Measurements from ENCODE around the gene FLT4. TPM values are rescaled to one million over a fixed set of nuclear protein-coding genes. Genes with fewer than 3 reads are reported as not detected.

FLT4 gene
- polyA plus RNA-seq, 1 donor from 2014 or later = 0.04 TPM

GRCh38 chr5:180599590-180599914 lies 49.8 kb downstream of the FLT4 start:
- H3K27me3 ChIP-seq (ENCODE audit: insufficient read depth, low read depth, low read length) = no peaks in the 10 kb centered on the region
- H3K4me2 ChIP-seq (ENCODE audit: low read length) = no peak overlapping the region
- no peak overlapping the region for H3K4me3 ChIP-seq (ENCODE audit: low read length)
- no peaks in the 10 kb centered on the region for H3K9me3 ChIP-seq (ENCODE audit: low read length)
- TF ChIP-seq SMC3 (conservative IDR thresholded peaks at IDR 0.05; ENCODE audit: poor library complexity) (no peak), EZH2 (IDR thresholded peaks at IDR 0.05; ENCODE audit: borderline replicate concordance, insufficient read depth, low read length, poor library complexity, severe bottlenecking) (no peak), EP300 (conservative IDR thresholded peaks at IDR 0.05; ENCODE audit: poor library complexity, severe bottlenecking) (no peak), RAD21 (conservative IDR thresholded peaks at IDR 0.05) (no peak), MXI1 (conservative IDR thresholded peaks at IDR 0.05; ENCODE audit: poor library complexity, severe bottlenecking) (no peak), TAF1 (IDR thresholded peaks at IDR 0.05; ENCODE audit: low read depth) (no peak), CTCF (IDR thresholded peaks at IDR 0.05; ENCODE audit: poor library complexity, severe bottlenecking) (no peak), POLR2AphosphoS5 (IDR thresholded peaks at IDR 0.05) (no peak)
- TF ChIP-seq, protein P1, sequence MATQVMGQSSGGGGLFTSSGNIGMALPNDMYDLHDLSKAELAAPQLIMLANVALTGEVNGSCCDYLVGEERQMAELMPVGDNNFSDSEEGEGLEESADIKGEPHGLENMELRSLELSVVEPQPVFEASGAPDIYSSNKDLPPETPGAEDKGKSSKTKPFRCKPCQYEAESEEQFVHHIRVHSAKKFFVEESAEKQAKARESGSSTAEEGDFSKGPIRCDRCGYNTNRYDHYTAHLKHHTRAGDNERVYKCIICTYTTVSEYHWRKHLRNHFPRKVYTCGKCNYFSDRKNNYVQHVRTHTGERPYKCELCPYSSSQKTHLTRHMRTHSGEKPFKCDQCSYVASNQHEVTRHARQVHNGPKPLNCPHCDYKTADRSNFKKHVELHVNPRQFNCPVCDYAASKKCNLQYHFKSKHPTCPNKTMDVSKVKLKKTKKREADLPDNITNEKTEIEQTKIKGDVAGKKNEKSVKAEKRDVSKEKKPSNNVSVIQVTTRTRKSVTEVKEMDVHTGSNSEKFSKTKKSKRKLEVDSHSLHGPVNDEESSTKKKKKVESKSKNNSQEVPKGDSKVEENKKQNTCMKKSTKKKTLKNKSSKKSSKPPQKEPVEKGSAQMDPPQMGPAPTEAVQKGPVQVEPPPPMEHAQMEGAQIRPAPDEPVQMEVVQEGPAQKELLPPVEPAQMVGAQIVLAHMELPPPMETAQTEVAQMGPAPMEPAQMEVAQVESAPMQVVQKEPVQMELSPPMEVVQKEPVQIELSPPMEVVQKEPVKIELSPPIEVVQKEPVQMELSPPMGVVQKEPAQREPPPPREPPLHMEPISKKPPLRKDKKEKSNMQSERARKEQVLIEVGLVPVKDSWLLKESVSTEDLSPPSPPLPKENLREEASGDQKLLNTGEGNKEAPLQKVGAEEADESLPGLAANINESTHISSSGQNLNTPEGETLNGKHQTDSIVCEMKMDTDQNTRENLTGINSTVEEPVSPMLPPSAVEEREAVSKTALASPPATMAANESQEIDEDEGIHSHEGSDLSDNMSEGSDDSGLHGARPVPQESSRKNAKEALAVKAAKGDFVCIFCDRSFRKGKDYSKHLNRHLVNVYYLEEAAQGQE (IDR thresholded peaks at IDR 0.05; ENCODE audit: borderline replicate concordance) = no peak
- H3F3A ChIP-seq (ENCODE audit: insufficient read depth, low read length, poor library complexity, severe bottlenecking) = no peaks in the 10 kb centered on the region
- no peaks in the 10 kb centered on the region for H3K36me3 ChIP-seq (ENCODE audit: insufficient read depth, low read length)
- no peaks in the 10 kb centered on the region for H3K79me2 ChIP-seq (replicated peaks; ENCODE audit: insufficient read depth, low read length)
- H2AFZ ChIP-seq (ENCODE audit: low read depth, low read length) = no peak overlapping the region
- no peaks in the 10 kb centered on the region for H3K9me2 ChIP-seq (ENCODE audit: insufficient read depth, low read length)
- H3K9ac ChIP-seq (ENCODE audit: low read length) = no peak overlapping the region
- no peak overlapping the region for H3K27ac ChIP-seq (ENCODE audit: low read length)
- no peaks in the 10 kb centered on the region for H4K20me1 ChIP-seq (ENCODE audit: insufficient read depth)

DNA sequence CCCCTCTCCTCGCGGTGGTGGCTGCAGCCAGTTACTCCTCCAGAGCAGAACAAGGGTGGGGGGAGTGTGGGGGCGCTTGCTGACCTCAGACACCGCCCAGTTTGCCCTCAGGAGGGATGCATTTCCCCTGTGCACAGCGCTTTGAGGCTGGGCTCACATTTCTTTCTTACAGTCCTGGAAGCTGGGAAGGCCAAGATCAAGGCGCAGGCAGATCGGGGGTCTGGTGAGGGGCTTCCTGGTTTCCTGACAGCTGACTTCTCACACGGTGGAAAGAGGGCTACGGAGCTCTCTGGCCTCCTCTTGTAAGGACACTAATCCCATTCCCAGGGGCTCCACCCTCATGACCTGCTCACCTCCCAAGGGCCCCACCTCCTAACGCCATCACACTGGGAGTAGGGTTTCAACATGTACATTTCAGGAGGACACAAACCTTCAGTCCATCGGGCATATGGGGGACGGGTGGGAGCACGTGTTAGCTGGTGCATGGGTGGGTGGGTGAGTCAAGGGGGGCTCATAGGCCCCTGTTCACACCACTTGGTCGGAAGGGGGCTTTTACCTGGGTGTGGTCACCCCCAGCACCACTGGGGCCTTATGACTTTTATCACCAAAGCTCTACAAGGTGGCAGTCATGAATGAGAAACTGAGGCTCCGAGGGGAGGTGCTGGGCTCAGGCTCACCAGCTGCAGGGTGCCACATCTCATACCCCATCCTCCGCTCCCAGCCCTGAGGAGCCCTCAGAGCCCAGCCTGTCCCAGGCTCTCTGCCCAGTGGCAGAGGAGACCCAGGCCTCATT lies 50.4 kb downstream of the FLT4 start:
- Histone ChIP-seq H3F3A (ENCODE audit: insufficient read depth, low read length, poor library complexity, severe bottlenecking) (no peaks in the 10 kb centered on the region), H3K4me2 (ENCODE audit: low read length) (no peak overlapping the region), H3K4me3 (ENCODE audit: low read length) (no peak overlapping the region), H4K20me1 (ENCODE audit: insufficient read depth) (no peaks in the 10 kb centered on the region), H3K9ac (ENCODE audit: low read length) (no peak overlapping the region), H3K9me3 (ENCODE audit: low read length) (no peaks in the 10 kb centered on the region), H3K36me3 (ENCODE audit: insufficient read depth, low read length) (no peaks in the 10 kb centered on the region), H3K27ac (ENCODE audit: low read length) (no peak overlapping the region), H3K9me2 (ENCODE audit: insufficient read depth, low read length) (no peaks in the 10 kb centered on the region), H3K27me3 (ENCODE audit: insufficient read depth, low read depth, low read length) (no peaks in the 10 kb centered on the region), H3K79me2 (replicated peaks; ENCODE audit: insufficient read depth, low read length) (no peaks in the 10 kb centered on the region), H2AFZ (ENCODE audit: low read depth, low read length) (no peak overlapping the region)
- TF ChIP-seq RAD21 (conservative IDR thresholded peaks at IDR 0.05) (no peak), CTCF (IDR thresholded peaks at IDR 0.05; ENCODE audit: poor library complexity, severe bottlenecking) (no peak), POLR2AphosphoS5 (IDR thresholded peaks at IDR 0.05) (no peak), EZH2 (IDR thresholded peaks at IDR 0.05; ENCODE audit: borderline replicate concordance, insufficient read depth, low read length, poor library complexity, severe bottlenecking) (no peak), TAF1 (IDR thresholded peaks at IDR 0.05; ENCODE audit: low read depth) (no peak), SMC3 (conservative IDR thresholded peaks at IDR 0.05; ENCODE audit: poor library complexity) (no peak), MXI1 (conservative IDR thresholded peaks at IDR 0.05; ENCODE audit: poor library complexity, severe bottlenecking) (no peak), EP300 (conservative IDR thresholded peaks at IDR 0.05; ENCODE audit: poor library complexity, severe bottlenecking) (no peak)
- TF ChIP-seq, protein P1 (IDR thresholded peaks at IDR 0.05; ENCODE audit: borderline replicate concordance) = no peak
